ENCODE measurements around the gene GTF3C5.

Gene GTF3C5

DNA sequence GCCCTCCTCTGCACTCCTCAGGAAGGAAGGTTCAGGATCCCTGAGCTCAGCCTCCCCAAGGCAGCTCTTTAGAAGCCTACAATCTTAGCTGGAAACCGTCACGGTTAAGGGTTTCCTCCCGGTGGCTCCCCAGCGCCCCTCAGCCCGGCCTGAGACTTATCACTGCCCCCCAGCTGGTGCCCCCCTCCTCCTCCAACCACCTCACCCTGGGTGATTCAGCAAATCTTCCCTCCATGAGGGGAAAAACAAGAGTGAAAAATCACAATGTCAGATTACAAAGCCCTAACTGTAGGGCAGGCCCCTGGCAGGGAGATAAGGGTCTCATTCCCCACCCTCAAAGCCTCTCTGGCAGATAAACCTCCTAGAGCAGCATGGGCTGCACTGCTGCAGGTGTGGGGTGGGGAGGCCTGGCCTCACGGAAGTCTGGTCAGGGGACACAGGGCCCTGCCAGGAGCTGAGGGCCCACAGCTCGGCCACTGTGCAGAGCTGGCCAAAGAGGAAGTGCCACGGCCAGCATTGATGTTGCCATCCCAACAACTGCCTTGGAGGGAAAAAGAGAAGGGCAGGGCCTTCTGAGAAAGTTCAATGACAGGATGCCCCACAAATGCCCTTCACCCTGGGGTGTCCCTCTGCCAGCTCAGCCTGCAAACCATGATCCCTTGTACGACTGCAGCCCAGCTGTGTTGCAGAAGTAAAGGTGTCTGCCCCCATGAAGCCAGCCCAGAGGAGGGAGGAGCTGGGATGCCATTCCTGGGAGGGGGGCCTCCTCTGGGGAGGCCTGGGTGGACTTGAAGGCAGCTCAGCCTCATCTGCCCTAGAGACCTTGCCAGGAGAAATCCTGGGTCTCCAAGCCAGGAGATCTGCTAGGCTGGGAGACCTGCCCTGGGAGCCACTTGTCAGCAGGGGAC lies 26.5 kb upstream of the GTF3C5 start:
- peak; percentile 86 for TF ChIP-seq GATA1 (IDR thresholded peaks at IDR 0.05; ENCODE audit: low read depth, low read length)
- peak; percentile 74 for TF ChIP-seq POLR2A (IDR thresholded peaks at IDR 0.05; ENCODE audit: low read length)

DNA sequence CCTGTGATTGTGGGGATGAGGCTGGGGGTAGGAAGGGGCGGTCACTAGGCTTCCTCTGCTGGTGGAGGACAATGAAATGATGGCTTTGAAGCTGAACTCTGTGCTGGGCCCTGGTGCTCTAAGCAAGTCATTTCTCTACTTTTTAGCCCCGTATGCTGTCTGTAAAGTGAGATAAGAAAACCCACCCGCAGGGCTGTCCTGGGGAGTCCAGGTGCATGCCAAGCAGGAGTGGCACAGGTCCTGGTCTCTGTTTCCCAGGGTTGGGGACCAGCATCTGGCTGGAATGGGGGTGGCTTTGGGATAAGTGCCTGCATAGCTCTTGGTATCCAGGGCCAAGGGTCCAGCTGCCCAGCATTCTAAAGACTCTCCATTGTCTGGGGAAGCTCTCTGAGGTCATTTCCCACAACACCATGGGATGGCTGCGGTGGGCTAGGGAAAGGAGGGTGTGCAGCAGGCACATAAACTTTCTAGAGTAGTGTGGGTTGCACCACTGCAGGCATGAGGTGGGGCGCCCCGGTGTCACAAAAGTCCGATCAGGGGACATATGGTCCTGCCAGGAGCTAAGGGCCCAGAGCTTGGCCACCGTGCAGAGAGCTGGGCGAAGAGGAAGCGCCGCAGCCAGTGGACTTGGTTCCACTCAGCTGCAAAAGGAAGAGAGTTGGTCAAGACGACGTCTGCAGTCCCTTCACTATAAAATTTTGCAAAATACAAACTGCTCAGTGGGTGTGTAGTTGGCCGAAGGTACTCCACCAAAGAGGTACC lies 25.6 kb upstream of the GTF3C5 start:
- peak in 1 of 2 experiments; percentile 69 for DNase-seq
- no peak for TF ChIP-seq POLR2A (IDR thresholded peaks at IDR 0.05; ENCODE audit: low read length)
- TF ChIP-seq GATA1 (IDR thresholded peaks at IDR 0.05; ENCODE audit: low read depth, low read length), result no peak

More for the DNA sequence above, 26.5 kb upstream of the GTF3C5 start:
- peak; percentile 95 to 99 for DNase-seq

DNA sequence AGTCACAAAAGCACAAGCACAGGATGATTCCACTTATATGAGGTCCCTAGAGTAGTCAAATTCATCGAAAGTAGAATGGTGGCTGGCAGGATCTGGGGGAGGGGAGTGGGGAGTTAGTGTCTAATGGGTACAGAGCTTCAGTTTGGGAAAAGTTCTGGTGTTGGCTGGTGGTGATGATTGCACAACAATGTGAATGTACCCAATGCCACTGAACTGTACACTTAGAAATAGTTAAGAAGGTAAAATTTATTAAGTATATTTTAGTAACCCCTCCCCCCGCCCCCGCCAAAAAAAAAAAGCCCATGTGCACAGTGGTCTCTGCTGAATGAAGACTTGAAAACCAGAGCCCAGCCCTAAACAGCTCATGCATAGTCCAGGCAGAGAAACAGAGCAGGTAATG lies 24.8 kb upstream of the GTF3C5 start:
- TF ChIP-seq GATA1 (IDR thresholded peaks at IDR 0.05; ENCODE audit: low read depth, low read length), result no peak
- TF ChIP-seq POLR2A (IDR thresholded peaks at IDR 0.05; ENCODE audit: low read length), result no peak
- no peak for DNase-seq

DNA sequence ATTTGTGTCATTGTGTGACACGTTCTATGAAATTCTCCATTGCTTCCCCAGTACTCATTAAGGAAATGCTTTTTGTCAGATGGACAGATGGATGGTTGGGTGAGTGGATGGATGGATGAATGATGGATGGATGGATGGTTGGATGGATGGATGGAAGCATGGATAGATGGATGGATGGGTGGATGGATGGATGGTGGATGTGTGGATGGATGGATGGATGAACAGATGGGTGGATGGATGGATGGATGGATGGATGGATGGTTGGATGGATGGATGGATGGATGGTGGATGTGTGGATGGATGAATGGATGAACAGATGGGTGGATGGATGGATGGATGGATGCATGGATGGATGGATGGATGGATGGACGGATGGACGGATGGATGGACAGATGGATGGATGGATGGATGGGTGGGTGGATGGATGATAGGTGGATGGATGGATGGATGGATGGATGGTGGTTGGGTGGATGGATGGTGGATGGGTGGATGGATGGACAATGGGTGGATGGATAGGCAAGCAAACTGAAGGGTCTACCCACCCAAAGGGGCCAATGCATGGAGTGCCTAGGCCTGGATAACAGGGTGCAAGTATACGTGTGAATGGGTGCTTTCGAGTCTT lies 24.0 kb upstream of the GTF3C5 start:
- TF ChIP-seq POLR2A (IDR thresholded peaks at IDR 0.05; ENCODE audit: low read length) (no peak), GATA1 (IDR thresholded peaks at IDR 0.05; ENCODE audit: low read depth, low read length) (no peak)

DNA sequence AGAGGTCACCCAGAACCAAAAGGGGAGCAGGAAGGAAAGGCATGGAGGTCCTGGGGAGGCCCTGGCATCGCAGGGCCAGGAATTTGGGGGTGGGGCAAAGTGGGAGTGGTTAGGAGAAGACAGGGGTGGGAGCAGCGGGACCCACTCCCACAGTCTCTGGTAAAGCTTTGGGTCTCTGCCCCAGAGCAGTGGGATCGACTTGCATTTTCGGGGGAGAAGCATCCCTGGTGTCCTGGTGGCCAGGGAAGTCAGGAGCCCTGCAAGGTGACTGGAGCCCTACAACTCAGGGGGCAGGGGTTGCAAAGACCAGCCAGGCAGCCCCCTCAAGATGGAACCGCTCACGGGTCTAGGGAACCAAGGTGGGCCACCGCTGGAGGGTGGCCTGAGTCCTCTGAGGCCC lies 22.4 kb upstream of the GTF3C5 start:
- TF ChIP-seq POLR2A (IDR thresholded peaks at IDR 0.05; ENCODE audit: low read length) (no peak), GATA1 (IDR thresholded peaks at IDR 0.05; ENCODE audit: low read depth, low read length) (no peak)
- no peak for DNase-seq

More for the DNA sequence above, 24.0 kb upstream of the GTF3C5 start:
- no peak for DNase-seq

DNA sequence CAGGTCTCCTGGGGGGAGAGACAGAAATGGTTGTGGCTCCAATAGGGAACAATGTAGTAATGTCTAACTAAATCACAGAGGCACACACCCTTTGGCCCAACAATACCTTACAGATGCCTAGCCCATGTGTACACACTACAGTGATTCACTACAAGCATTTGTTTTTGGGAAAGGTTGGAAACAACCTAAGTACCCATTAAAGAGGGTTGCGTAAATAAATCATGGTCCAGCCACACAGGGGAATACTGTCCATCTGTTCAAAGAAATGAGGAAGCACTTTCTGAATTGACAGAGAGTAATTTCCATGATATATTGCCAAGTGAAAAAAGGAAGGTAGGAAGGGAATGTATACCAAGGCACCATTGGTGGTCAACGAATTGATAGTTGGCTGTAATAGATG lies 22.0 kb upstream of the GTF3C5 start:
- TF ChIP-seq GATA1 (IDR thresholded peaks at IDR 0.05; ENCODE audit: low read depth, low read length), result no peak
- no peak for TF ChIP-seq POLR2A (IDR thresholded peaks at IDR 0.05; ENCODE audit: low read length)
- DNase-seq, result no peak

DNA sequence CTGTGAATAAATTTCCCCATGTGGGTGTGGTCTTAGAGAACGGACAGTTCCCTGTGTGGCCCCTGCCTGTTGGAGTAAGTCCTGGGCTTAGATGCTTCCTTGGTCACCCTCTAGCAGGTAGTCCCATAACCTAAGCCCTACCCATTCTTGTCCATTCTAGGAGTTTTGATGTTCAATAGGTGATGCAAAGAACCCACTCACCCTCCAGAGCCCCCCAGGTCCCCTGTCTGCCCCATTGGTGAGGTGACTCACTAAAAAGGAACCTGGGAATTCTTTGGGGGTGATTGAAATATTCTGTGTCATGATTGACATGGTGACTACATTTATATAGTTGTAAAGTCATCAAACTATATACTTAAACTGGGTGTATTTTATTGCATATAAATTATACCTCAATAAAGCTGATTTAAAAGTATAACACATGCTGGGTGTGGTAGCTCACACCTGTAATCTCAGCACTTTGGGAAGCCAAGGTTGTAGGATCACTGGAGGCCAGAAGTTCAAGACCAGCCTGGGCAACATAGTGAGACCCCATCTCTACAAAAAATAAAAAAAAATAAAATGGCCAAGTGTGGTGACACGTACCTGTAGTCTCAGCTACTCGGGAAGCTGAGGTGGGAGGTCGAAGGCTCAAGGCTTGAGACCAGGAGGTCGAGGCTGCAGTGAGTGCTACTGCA lies 20.8 kb upstream of the GTF3C5 start:
- TF ChIP-seq GATA1 (IDR thresholded peaks at IDR 0.05; ENCODE audit: low read depth, low read length) (no peak), POLR2A (IDR thresholded peaks at IDR 0.05; ENCODE audit: low read length) (no peak)
- no peak for DNase-seq

DNA sequence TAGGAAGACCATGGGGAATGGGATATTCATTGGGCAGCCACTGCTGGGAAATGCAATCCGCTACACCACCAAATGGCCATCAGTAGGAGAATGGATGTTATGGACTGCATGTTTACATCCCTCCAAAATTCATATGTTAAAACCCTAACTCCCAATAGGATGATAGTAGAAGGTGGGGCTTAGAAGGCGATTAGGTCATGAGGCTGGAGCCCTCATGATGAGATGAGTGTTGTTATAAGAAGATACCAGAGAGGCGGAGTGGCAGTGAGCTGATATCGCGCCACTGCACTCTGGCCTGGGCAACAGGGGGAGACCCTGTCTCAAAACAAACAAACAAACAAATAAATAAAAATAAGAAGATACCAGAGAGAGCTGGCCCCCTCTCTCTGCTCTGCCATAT lies 16.1 kb upstream of the GTF3C5 start:
- TF ChIP-seq POLR2A (IDR thresholded peaks at IDR 0.05; ENCODE audit: low read length), result no peak
- peak in 1 of 2 experiments; percentile 73 for DNase-seq

DNA sequence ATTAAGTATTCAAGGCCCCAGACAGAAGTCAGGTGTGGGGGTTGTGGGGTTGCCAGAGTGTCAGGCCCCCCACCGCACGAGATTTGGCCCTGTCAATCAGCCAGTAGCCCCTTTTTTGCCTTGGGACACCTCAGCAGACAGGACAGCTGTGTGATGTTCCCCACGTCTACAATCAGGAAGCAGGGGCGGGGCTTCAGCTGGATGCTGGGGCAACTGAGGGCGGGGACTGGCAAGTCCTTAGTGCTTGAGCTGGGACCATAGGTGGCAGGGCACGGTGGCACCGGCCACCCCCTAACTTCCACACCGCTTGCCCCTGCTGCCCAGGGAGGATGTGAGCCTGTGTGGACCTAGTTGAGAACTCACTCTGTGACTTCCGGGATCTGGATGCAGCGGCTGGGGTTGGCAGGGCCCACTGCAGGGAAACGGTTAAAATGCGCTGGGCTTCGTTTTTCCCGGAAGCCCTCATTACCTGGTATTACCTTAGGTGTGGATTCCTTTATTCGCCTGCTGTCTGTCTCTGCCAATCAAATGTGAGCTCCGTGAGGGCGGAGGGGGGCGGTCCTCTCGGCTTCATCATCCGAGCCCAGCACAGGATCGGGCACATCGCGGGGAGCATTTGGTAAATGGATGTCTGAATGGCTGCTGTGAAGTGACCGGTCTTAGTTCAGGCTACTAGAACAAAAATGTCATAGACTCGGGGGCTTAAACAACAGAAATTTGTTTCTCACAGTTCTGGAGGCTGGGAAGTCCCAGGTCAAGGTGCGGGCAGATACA lies 7.5 kb upstream of the GTF3C5 start:
- peak in 1 of 2 experiments; percentile 53 for DNase-seq
- TF ChIP-seq GATA1 (IDR thresholded peaks at IDR 0.05; ENCODE audit: low read depth, low read length), result no peak
- no peak for TF ChIP-seq POLR2A (IDR thresholded peaks at IDR 0.05; ENCODE audit: low read length)

DNA sequence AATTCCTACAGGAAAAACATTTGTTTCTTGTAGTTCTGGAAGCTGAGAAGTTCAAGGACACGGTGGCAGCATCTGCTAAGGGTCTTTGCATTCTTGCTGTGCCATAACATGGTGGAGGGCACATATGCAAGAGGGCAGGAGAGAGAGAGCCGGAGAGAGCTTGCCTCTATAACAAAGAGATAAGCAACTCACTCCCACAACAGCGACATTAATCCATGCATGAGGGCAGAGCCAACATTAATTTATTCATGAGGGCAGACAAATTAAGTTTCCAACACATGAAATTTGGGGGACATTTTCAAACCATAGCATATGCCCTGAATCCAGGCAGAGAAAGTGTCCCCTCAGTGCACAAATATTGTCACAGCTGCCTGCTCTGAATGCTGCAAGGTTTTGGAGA lies 4.4 kb upstream of the GTF3C5 start:
- DNase-seq, result no peak
- no peak for TF ChIP-seq GATA1 (IDR thresholded peaks at IDR 0.05; ENCODE audit: low read depth, low read length)
- no peak for TF ChIP-seq POLR2A (IDR thresholded peaks at IDR 0.05; ENCODE audit: low read length)

DNA sequence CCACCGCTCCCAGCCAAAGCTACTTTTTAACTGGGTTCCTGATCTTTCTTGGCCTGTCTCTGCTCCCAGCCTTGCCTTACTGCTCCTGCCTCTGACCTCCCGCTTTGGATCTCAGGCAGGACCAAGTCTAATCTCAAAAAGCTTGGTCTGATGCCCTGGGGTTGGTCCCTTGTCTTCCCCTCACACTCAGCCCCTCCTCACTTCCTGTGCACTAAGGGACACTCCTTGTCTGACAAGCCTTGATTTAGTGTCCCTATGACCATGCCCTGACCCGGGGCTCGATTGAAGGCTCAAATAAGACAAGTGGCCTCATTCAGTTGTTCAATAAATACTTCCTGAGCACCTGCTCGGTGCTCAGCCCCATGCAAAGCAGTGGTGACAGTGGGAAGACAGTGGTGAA lies 3.7 kb upstream of the GTF3C5 start:
- TF ChIP-seq POLR2A (IDR thresholded peaks at IDR 0.05; ENCODE audit: low read length), result no peak
- TF ChIP-seq GATA1 (IDR thresholded peaks at IDR 0.05; ENCODE audit: low read depth, low read length), result no peak

DNA sequence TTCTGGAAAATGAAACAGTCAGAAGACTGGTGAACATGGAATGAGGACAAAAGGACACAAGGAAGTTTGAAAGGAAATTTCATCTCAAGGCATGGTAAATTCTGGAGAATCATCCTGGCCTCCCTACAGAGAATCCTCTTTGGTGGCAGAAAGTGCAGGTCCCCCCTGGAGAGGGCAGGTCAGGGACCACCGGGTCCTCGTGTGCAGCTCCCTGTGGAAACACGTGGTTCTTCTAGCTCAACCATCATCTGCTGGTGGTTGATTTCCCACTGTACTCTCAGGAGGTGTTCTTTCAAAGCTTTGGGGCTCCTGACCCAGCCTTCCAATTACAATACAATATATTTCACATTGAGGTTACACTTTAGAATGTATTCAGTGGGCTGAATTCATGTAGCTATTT lies 2.6 kb upstream of the GTF3C5 start:
- TF ChIP-seq POLR2A (IDR thresholded peaks at IDR 0.05; ENCODE audit: low read length), result no peak
- TF ChIP-seq GATA1 (IDR thresholded peaks at IDR 0.05; ENCODE audit: low read depth, low read length), result no peak
- DNase-seq, result no peak

More for the DNA sequence above, 3.7 kb upstream of the GTF3C5 start:
- no peak for DNase-seq

DNA sequence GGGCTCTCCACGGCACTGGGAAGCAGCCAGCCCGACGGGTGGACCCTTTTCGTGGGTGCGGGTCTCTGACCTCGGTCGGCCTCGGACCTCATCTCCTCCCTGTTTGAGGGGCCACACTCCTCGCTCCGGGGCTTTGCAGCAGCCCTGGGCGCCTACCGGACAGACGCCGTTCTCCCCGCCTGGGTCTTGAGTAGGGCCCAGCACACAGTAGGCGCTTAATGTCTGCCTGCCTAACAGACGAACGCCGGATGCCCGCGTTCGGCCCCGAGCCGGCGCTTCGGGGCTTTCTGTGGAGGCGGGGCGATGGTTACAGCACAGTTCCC lies 842 bp upstream of the GTF3C5 start:
- TF ChIP-seq GATA1 (IDR thresholded peaks at IDR 0.05; ENCODE audit: low read depth, low read length) (no peak), POLR2A (IDR thresholded peaks at IDR 0.05; ENCODE audit: low read length) (no peak)
- no peak for DNase-seq

Data from erythroblast (primary cell).